Esophagus squamous epithelium (tissue), 5 donors: ENCODE data around the gene GALNT8. TPM values are rescaled to one million over a fixed set of nuclear protein-coding genes. Genes with fewer than 3 reads are reported as not detected.

ENCODE experiments used
- DNase-seq: peaks from one replicate; lab custom pipeline; 2025; lab: John Stamatoyannopoulos, UW
- H3K27ac ChIP-seq, 4 donors: fragments of 200-600 bp; sonication (generic); one replicate each; pipeline ENCODE4 v1.5.1; 2016 to 2019; ENCODE audit warnings: mild to moderate bottlenecking in 1 of 4
- H3K27me3 ChIP-seq, 4 donors: fragments of 200-600 bp; sonication (generic); 1 replicate in 3 of 4; 2 replicates in 1 of 4; pipeline versions ENCODE4 v1.5.1 to v1.6.0; 2017 to 2021; ENCODE audit warnings: antibody characterized with exemption in 1 of 4
- H3K36me3 ChIP-seq, 3 donors: fragments of 200-600 bp; sonication (generic); one replicate each; pipeline ENCODE4 v1.5.1; 2016 to 2019
- H3K4me1 ChIP-seq, 3 donors: fragments of 200-600 bp; sonication (generic); one replicate each; pipeline ENCODE4 v1.5.1; 2017 to 2019
- H3K4me3 ChIP-seq, 4 donors: fragments of 200-600 bp; sonication (generic); 1 replicate in 3 of 4; 2 replicates in 1 of 4; pipeline ENCODE4 v1.5.1; 2016 to 2019; ENCODE audit warnings: mild to moderate bottlenecking in 2 of 4, moderate library complexity in 1 of 4
- H3K9me3 ChIP-seq, 3 donors: fragments of 200-600 bp; sonication (generic); one replicate each; pipeline ENCODE4 v1.5.1; 2016 to 2019
- CTCF ChIP-seq, 6 experiments: fragments of 450-650 bp in 4 of 6; fragments of 200-600 bp in 2 of 6; sonication (generic) in 2 of 6; IDR thresholded peaks; one replicate each; pipeline ENCODE4 v1.5.1; 2016 to 2019; ENCODE audit warnings: antibody characterized with exemption in 6 of 6, mild to moderate bottlenecking in 4 of 6, moderate library complexity in 4 of 6
- POLR2A ChIP-seq, 4 donors: fragments of 450-650 bp; IDR thresholded peaks; one replicate each; pipeline ENCODE4 v1.6.1; 2017; ENCODE audit warnings: antibody characterized with exemption in 4 of 4, mild to moderate bottlenecking in 4 of 4, moderate library complexity in 3 of 4
- WGBS, 2 donors: methylation state at CpG; one replicate each; pipeline ENCODE4 v1.1.5; 2018; 5-methylcytosine and 5-hydroxymethylcytosine counted together
- intact Hi-C: fragments of 100-400 bp; cut with DNase I; formaldehyde crosslinking; loops from one replicate; pipeline ENCODE4 v1.15.0; 2022
- total RNA-seq, 4 donors: library from RNA; depleted of rRNA; stranded (reverse); fragments of >200 nt; gene quantifications; one replicate each; pipeline ENCODE4 v1.1.0, GENCODE V29; 2016
- donor health status: DM: yes; HTN: yes; CAD: no.

The GALNT8 gene
- total RNA-seq, 4 donors from 2014 or later: 0.38 to 0.59 TPM; not detected in 2

GRCh38 chr12:4810219-4810671, 90.0 kb downstream of the GALNT8 start:
- peaks cover 3 to 100% (median 14%) of the 10 kb centered on the region in 4 donors for H3K27me3 ChIP-seq
- no peaks in the 10 kb centered on the region for H3K9me3 ChIP-seq
- peaks cover 0 to 18% (median 8%) of the 10 kb centered on the region in 3 donors for H3K4me1 ChIP-seq
- DNase-seq: no peak
- no peak overlapping the region for H3K27ac ChIP-seq
- TF ChIP-seq CTCF (IDR thresholded peaks at IDR 0.05): no peak
- TF ChIP-seq POLR2A (IDR thresholded peaks at IDR 0.05): no peak
- WGBS, 2 donors: 43 to 56% methylated on average over 12 of the region's 34 CpGs
- H3K36me3 ChIP-seq: no peaks in the 10 kb centered on the region
- H3K4me3 ChIP-seq: peak overlapping the region in 3 of 4 donors; percentile 11 to 50 (median 39)
- intact Hi-C loops: no loop called here

GRCh38 chr12:4812624-4813327, 92.6 kb downstream of the GALNT8 start:
- WGBS, 2 donors: 61 to 78% methylated on average over 4 of the region's 4 CpGs
- no peak for DNase-seq
- peaks cover 0 to 18% (median 8%) of the 10 kb centered on the region in 3 donors for H3K4me1 ChIP-seq
- H3K36me3 ChIP-seq: no peaks in the 10 kb centered on the region
- H3K4me3 ChIP-seq: no peak overlapping the region
- TF ChIP-seq CTCF (IDR thresholded peaks at IDR 0.05) (no peak), POLR2A (IDR thresholded peaks at IDR 0.05) (no peak)
- H3K27ac ChIP-seq: no peak overlapping the region
- intact Hi-C loops: no loop called here
- H3K9me3 ChIP-seq: no peaks in the 10 kb centered on the region
- H3K27me3 ChIP-seq: peaks cover 3 to 100% (median 12%) of the 10 kb centered on the region in 4 donors

GRCh38 chr12:4813741-4814140, 93.5 kb downstream of the GALNT8 start:
- 34 to 51% methylated on average over 5 of the region's 5 CpGs for WGBS, 2 donors
- H3K4me3 ChIP-seq: no peak overlapping the region
- intact Hi-C loops: no loop called here
- no peaks in the 10 kb centered on the region for H3K36me3 ChIP-seq
- H3K27me3 ChIP-seq: peaks cover 3 to 98% (median 12%) of the 10 kb centered on the region in 4 donors
- no peak for TF ChIP-seq POLR2A (IDR thresholded peaks at IDR 0.05)
- TF ChIP-seq CTCF (IDR thresholded peaks at IDR 0.05): no peak
- no peaks in the 10 kb centered on the region for H3K9me3 ChIP-seq
- no peak overlapping the region for H3K27ac ChIP-seq
- peaks cover 0 to 18% (median 8%) of the 10 kb centered on the region in 3 donors for H3K4me1 ChIP-seq
- DNase-seq: no peak

- Histone ChIP-seq H3K36me3 (no peaks in the 10 kb centered on the region), H3K27me3 (peaks cover 3 to 98% (median 9%) of the 10 kb centered on the region in 4 donors), H3K4me1 (peaks cover 0 to 11% (median 3%) of the 10 kb centered on the region in 3 donors), H3K27ac (no peak overlapping the region), H3K9me3 (no peaks in the 10 kb centered on the region), H3K4me3 (no peak overlapping the region)
- TF ChIP-seq CTCF (IDR thresholded peaks at IDR 0.05) (no peak), POLR2A (IDR thresholded peaks at IDR 0.05) (no peak)
- WGBS, 2 donors: 76 to 84% methylated on average over 7 to 8 of the region's 9 CpGs
- DNase-seq: no peak
- intact Hi-C loops: no loop called here
Observed at GRCh38 chr12:4814485-4814884, 94.3 kb downstream of the GALNT8 start.

- Histone ChIP-seq H3K27ac (no peak overlapping the region), H3K4me3 (no peak overlapping the region), H3K36me3 (no peaks in the 10 kb centered on the region), H3K27me3 (peaks cover 0 to 87% (median 0%) of the 10 kb centered on the region in 4 donors), H3K9me3 (no peaks in the 10 kb centered on the region), H3K4me1 (no peaks in the 10 kb centered on the region)
- no peak for DNase-seq
- TF ChIP-seq POLR2A (IDR thresholded peaks at IDR 0.05): no peak
- TF ChIP-seq CTCF (IDR thresholded peaks at IDR 0.05): no peak
- intact Hi-C loops: no loop called here
- 92% methylated on average over 5 to 6 of the region's 8 CpGs for WGBS, 2 donors
Observed at GRCh38 chr12:4816744-4817525, 96.7 kb downstream of the GALNT8 start.
